NCI-H446 treated with DMSO at 0.1 percent for 48 hours (cell line): ENCODE results near the gene PEX10.
A peak's percentile ranks its signal among the peaks of the same experiment; 100 is the strongest.
"Not testable (repeated sequence)": the region's sequence is repeated elsewhere in the genome, so short reads cannot be mapped to it uniquely, and the experiment has no call there.

Experiments used
- DNase-seq: peaks from one replicate; lab custom pipeline; 2025; lab: John Stamatoyannopoulos, UW

PEX10 gene

DNA sequence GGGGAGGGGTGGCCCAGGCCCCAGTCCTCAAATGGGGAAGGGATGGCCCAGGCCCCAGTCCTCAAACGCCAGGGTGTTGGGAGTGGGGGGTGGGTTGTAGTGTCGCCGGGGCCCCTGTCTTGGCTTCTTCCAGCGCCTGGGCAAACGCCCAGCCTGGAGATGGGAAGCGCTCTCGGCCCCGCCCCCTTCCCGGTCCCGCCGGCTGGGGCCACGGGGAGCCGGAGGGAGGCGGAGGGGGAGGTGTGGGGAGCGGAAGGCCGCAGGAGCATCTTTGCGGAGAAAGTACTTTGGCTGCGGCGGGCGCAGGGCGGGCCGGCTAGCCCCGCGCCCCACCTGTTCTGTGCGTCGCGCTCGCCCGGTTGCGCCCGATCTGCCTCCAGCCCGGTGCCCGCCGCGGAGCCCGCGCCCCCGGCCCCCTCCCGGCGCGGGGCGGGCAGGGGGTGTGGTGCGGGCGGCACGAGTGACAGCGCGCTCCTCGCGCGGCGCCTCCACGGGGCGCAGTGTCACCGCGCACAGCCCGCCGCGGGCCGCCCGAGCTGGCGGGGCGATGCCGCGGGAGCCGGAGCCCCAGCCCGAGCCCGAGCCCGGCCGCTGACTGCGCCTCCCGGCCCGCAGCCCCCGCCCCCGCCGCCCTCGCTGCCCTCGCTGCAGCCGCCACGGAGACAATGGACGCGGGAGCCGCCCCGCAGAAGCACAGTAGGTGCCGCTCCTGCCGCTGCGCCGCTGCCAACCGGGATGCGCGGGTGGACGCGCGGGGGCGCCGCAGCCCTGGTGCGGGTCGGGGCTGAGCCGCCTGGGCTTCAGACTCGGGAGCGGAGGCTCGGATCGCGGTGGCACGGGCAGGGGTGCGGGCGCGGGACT is 31.1 kb upstream of the PEX10 start:
- no peak for DNase-seq

- DNase-seq = no peak
Measured at GRCh38 chr1:2442661-2443060, 30.3 kb upstream of the PEX10 start.

DNA sequence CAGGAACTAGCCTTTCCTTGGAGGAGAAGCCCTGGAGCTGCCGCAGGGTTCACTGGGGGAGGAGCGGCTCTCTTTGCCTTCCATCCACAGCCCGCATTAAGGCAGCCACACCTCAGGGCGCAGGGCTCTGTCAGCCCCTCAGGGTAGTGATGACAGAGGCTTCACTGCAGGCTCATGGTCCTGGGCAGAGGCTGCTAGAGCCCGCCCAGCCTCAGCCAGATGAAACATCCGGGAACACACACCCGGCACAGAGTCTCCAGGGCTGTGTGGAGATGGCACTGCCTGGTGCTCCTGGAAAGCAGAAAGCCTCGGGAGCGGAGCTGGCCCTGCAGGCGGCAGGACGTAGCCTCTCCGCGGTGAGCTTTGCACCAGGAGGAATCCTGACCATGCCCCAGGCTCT is 29.4 kb upstream of the PEX10 start:
- DNase-seq = no peak

GRCh38 chr1:2440346-2440745 is 28.0 kb upstream of the PEX10 start:
- DNase-seq = not testable (repeated sequence)

DNA sequence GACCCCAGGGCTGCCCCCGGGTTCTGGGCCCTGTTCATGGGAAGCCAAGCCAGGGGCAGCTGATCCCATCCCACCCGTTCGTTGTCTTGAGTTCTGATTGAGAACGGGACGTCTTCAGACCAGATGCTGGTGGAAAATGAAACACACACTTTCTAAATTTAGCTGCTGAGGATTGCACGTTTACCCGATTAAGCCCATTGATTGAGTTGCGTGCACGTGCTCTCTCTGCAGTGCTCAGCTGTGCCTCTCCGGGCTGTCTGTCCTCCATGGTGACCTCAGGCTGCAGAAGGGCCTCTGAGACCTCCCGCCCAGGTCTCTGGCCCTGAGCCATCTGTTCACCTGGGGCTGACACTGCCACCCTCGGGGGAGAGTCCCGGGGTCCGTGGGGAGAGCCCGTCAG is 27.0 kb upstream of the PEX10 start:
- no peak for DNase-seq

- DNase-seq = no peak
Measured at GRCh38 chr1:2438641-2439040, 26.3 kb upstream of the PEX10 start.

- DNase-seq = peak; percentile 62
Measured at GRCh38 chr1:2438038-2438437, 25.7 kb upstream of the PEX10 start.

DNA sequence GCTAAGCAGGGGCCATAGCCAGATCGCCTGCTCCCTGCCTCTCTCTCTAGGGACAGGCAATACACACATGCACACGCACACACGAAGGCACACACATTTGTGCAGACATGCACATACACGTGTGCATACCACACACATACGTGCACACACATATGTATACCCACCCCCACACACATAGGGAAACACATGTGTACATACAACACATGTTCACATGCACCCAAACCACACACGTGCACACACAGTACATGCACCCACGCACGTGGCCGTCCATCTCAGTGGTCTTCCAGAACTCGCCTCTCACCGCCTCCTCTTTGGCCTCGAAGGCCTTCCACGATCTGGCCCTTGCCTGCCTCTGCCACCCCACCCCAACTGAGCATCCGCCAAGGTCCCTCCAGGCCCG is 25.3 kb upstream of the PEX10 start:
- DNase-seq = no peak

DNA sequence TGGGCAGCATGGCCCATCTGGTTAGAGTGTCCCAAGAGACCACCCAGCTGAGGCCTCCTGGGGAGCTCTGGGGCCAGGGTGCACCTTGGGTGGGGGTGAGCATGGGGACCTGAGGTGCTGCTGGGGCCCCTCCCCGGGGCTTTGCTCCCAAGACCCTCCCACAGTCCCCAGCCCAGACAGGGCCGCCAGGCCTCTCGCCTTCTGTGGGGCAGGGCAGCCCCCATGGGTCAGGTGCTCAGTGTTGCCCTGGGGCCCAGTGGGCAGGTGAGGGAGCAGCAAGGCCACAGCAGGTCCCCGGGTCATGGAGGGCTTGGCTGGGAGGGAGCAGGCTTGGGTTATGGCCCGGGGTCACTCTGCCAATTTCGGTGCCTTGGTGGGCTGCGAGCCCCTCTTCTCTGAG is 24.5 kb upstream of the PEX10 start:
- no peak for DNase-seq

DNA sequence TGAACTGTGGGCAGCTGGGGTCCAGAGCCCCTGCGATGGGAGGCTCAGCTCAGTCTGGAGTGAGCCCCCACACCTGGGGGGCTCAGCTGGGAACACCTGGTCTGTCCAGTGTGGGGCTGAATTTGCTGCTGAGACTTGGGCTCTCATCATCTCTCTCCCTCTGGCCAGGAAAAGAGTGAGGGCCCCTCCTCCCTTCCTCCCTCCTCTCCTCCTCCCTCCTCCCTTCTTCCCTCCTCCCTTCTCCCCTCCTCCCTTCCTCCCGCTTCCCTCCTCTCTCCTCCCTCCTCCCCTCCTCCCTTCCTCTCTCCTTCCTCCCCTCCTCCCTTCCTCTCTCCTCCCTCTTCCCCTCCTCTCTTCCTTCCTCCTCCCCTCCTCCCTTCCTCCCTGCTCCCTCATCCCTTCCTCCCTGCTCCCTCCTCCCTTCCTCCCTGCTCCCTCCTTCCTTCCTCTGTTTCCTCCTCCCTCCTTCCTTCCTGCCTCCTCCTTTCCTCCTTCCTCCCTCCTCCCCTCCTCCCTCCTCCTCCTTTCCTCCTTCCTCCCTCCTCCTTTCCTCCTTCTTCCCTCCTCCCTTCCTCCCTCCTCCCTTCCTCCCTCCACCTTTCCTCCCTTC is 23.5 kb upstream of the PEX10 start:
- no peak for DNase-seq

DNA sequence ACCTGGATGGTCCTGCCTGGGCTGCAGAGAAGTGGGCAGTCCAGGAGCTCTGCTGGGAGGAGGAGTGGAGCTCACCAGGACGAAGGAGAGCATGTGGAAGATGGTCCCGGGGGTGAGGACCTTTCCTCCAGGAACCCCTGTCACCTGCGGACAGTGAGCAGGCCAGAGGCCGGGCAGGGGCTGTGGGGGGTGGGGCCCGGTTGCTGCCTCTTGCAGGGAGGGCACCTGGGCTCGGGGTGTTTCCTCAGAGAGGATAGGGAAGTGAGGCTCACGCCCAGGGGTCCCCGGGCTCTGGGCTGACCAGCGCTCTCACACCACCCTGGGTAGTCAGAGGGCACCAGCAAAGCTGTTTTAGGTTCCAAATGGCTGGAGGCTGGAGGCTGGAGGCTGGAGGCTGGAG is 22.7 kb upstream of the PEX10 start:
- no peak for DNase-seq

DNA sequence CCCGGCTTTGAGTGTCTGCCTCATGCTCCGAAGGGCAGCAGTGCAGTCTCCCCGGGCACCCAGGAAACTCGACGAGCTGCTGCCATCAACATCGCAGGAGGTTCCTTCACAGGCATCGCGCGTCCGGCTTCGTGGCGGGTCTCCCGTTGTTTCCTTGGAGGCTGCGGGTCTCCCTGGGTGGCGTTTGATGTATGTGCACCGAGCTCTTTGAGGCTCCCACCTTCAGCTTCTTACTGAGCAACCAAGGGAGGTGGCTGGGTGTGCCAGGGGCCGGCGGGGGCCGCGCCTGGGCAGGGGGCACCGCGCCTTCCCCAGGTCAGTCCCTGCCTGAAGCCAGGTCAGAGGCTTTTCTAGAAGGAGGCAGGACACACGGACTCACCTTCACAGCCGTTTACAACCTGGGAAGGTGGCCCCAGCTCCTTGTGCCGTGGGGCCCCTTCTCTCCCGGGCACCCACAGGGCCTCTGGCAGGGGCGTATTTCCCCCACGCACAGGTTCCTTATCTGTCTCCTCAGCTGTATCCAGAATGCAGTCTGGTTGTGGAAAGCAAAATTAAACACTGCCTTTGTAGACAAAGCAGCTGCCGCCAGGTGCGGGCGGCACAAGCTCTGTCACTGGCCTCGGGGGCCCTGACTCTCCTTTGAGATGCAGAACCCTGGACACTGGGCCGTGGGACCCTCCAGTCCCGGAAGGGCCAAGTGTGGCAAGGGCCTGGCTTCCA is 21.7 kb upstream of the PEX10 start:
- DNase-seq = no peak

- DNase-seq = no peak
Measured at GRCh38 chr1:2433196-2433595, 20.8 kb upstream of the PEX10 start.

DNA sequence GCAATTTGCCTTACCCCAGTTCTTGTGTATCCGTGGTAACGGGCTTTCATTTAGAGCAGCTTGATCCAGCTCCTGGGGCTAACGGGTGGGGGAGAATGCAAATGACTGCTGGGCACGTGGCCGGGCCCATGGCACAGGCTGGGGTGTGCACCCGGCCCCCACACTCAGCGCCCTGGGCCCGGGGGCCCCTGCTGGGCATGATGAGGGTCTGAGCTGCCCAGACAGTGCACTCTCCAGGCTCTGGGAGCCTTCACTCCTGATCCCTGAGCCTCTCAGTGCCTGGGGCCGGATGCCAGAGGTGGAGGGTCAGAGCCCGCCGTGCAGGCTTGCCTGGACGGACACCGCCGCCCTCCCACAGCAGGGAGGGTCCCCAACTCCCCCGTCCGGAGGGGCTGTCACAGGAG is 20.1 kb upstream of the PEX10 start:
- no peak for DNase-seq

DNA sequence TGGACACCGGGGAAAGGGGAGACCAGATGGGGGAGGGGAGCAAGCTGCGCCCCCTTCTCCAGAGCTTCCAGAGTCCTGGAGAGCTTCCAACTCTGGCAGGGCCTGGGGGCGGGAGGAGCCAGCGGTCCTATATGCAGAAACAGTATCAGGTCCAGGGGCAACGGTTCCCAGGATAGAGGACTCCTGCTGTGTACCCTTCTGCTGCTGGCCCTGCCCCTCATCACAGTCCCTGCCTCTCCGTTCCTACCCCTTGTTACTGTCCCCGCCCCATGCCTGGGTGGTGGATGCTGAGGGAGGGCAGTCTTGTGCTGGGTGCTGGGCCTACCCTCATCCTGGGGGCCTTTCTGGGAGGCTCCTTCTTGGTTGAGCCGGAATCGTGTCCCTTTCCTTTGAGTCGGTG is 19.2 kb upstream of the PEX10 start:
- DNase-seq = no peak

DNA sequence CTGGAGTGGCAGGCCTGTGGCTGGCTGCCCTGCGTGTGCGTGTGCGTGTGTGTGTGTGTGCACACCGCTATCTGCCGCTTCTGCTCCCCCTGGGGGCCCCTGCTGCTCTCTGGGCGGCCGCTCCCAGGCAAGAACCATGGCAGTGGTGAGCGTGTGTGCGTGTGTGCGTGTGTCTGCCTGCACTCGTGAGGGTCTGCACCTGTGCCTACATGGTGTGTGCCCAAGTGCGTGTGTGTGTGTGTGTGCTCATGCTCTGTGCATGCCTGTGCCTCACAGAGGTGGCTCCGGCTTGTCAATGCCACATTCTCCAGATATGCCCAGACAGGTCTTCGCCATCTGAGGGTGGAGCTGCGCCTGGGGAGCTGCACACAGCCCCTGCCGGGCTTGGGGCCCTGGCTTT is 18.7 kb upstream of the PEX10 start:
- DNase-seq = no peak

GRCh38 chr1:2430592-2430973 is 18.2 kb upstream of the PEX10 start:
- no peak for DNase-seq

DNA sequence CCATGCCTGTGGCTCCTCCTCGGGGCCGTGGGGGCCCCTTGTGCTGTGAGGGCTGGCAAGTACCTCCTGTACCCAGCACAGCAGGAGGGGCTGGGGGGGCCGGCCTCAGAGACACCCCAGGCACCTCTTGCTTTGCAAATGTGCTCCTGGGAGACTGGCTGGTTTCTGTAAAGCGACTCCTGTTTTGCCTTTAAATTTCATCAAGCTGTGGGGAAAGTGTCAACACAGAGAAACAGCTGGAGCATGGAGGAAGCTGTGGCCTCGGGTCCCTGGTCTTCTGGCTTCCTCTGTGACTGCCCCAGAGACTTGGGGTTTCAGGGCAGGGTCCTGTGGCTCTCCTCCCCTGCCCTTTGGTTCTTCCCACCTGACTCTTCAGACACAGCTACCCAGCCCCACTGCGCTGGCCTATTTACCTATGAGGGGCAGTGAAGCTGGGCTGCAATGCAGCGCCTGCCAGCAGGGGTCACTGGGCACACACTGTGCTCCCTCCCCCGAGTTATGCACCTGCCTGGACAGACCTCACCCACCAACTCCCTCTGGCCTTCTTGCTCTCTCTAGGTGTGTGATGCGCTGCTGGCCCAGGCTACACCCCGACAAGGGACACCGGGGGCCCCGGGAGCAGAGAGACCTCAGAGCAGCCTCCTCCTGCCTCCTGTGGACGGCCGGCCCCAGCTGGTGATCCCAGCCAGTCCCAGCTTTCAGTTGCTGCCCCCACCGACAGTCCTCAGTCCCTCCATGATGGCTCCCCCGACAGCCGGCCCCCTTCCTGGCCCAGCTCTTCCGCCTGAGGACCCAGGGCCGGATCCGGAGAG is 17.6 kb upstream of the PEX10 start:
- DNase-seq = no peak

- DNase-seq = no peak
Measured at GRCh38 chr1:2428490-2428889, 16.1 kb upstream of the PEX10 start.

DNA sequence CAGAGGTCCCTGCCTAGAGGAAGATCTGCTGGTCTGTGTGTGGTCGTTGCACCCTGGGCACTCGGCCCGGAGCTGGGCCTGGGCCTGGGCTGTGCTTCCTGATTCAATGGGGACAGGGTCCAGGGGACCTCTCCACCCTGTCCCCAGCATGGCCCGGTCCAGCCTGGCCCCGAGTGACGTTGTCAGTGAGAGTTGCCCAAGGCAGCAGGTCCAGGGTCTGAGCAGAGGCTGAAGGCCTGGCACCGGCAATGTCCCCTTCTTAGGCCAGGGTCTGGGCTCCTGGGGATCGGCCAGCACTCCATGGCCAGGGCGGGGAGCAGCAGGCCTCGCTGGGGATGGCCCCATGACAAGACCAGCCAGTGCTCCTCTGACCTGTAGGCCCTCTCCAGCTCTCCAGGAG is 15.6 kb upstream of the PEX10 start:
- no peak for DNase-seq

DNA sequence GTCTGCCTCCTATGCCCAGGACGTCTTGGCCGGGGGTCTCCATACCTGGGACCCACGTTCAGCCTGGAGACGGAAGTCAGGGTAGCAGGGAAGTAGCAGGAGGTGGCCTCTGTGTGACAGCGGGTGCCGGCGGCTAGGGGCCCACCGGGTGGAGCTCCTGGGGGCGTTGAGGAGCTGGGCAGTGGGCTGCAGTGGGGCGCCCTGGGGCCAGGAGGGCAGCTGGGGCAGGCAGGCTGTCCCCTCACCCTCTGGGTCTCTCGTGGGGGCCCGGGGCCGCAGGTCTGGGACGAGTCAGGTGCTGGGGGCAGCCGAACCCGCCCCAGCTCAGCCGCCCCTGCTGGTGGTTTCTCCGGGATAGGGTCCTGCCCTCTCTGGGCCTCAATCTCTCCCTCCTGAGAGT is 14.7 kb upstream of the PEX10 start:
- DNase-seq = no peak

GRCh38 chr1:2426540-2426939 is 14.2 kb upstream of the PEX10 start:
- no peak for DNase-seq
